GM12878 (cell line): ENCODE data around the gene MFSD8. TPM values are rescaled to one million over a fixed set of nuclear protein-coding genes. Genes with fewer than 3 reads are reported as not detected.

ENCODE experiments used
- ATAC-seq: fragments of 200-7000 bp; cut with Tn5 transposase; 3 replicates; pipeline ENCODE4 v1.9.1; 2020; ENCODE audit warnings: mild to moderate bottlenecking, moderate library complexity
- BruUV-seq: library from RNA; stranded (reverse); fragments of 400-500 nt; replicated peaks from 2 replicates; lab custom pipeline; 2021; lab: Mats Ljungman, UMichigan
- CTCF ChIA-PET: fragments of 300-600 bp; sonication (Branson Sonifier 250); formaldehyde crosslinking; extraction: SDS; loops from one replicate; lab custom pipeline; 2021; ENCODE audit warnings: inconsistent platforms; lab: Yijun Ruan, JAX
- POLR2A ChIA-PET: fragments of 350-600 bp; formaldehyde crosslinking; extraction: SDS; loops from one replicate; lab custom pipeline; 2021; ENCODE audit warnings: inconsistent platforms; lab: Charles Lee
- RAD21 ChIA-PET: fragments of 300-600 bp; sonication (Branson Sonifier 250); formaldehyde crosslinking; loops from one replicate; lab custom pipeline; 2023; ENCODE audit warnings: antibody characterized with exemption; ENCODE audit not compliant: unreplicated experiment; lab: Charles Lee
- SMC1A ChIA-PET: fragments of 300-600 bp; sonication (Branson Sonifier 250); formaldehyde crosslinking; loops from one replicate; lab custom pipeline; 2023; ENCODE audit not compliant: unreplicated experiment, uncharacterized antibody; lab: Charles Lee
- DNase-seq: peaks from one replicate; pipeline ENCODE4 v3.0.0-alpha.2; 2011; ENCODE audit warnings: low read depth, low spot score
- FAIRE-seq: peaks from 3 replicates; lab custom pipeline; 2011; peaks lifted over from hg19 to GRCh38; lab: Jason Lieb, UNC
- H2AFZ ChIP-seq: 2 replicates; pipeline ENCODE4 v1.6.0; 2011; ENCODE audit warnings: low read depth, low read length, control low read depth; ENCODE audit not compliant: control insufficient read depth
- H3K27ac ChIP-seq: 2 replicates; pipeline ENCODE4 v1.5.1; 2011; ENCODE audit warnings: control low read depth; ENCODE audit not compliant: control insufficient read depth, insufficient read depth
- H3K27me3 ChIP-seq, 2 experiments: replicated peaks in 1 of 2; 2 replicates each; pipeline versions ENCODE4 v1.6.0 to v1.6.1; 2011; ENCODE audit warnings: low read length in 1 of 2; ENCODE audit not compliant: control insufficient read depth in 2 of 2, insufficient read depth in 2 of 2
- H3K36me3 ChIP-seq, 2 experiments: 2 replicates each; pipeline ENCODE4 v1.5.1; 2011; ENCODE audit warnings: low read length in 1 of 2; ENCODE audit not compliant: control insufficient read depth in 2 of 2, insufficient read depth in 2 of 2
- H3K4me1 ChIP-seq: 2 replicates; pipeline ENCODE4 v1.6.1; 2011; ENCODE audit warnings: mild to moderate bottlenecking, low read length, moderate library complexity, mixed read lengths; ENCODE audit not compliant: control insufficient read depth, insufficient read depth
- H3K4me2 ChIP-seq: 2 replicates; pipeline ENCODE4 v1.6.0; 2011; ENCODE audit warnings: control low read depth; ENCODE audit not compliant: control insufficient read depth, insufficient read depth
- H3K4me3 ChIP-seq: fragments of 200-600 bp; sonication (generic); 2 replicates; pipeline ENCODE4 v1.5.1; 2016
- H3K79me2 ChIP-seq: 2 replicates; pipeline ENCODE4 v1.6.0; 2011; ENCODE audit warnings: low read length; ENCODE audit not compliant: control insufficient read depth, insufficient read depth
- H3K9ac ChIP-seq: 2 replicates; pipeline ENCODE4 v1.8.0; 2011; ENCODE audit warnings: low read length, control low read depth, mixed read lengths; ENCODE audit not compliant: control insufficient read depth, insufficient read depth
- H3K9me3 ChIP-seq: replicated peaks from 3 replicates; pipeline ENCODE4 v1.5.1; 2011; ENCODE audit warnings: mild to moderate bottlenecking, low read length; ENCODE audit not compliant: control insufficient read depth, insufficient read depth
- H4K20me1 ChIP-seq: 2 replicates; pipeline ENCODE4 v1.6.0; 2011; ENCODE audit not compliant: control insufficient read depth, insufficient read depth
- CHD4 ChIP-seq: fragments of 200-600 bp; sonication (generic); IDR thresholded peaks from 2 replicates; pipeline ENCODE4 v1.6.1; 2016; ENCODE audit warnings: mild to moderate bottlenecking
- NFIC ChIP-seq: IDR thresholded peaks from 2 replicates; pipeline ENCODE4 v1.6.1; 2012; ENCODE audit warnings: low read depth, mild to moderate bottlenecking, inconsistent platforms, low read length, moderate library complexity
- NR2C2 ChIP-seq: IDR thresholded peaks from 2 replicates; pipeline ENCODE4 v1.6.1; 2011; ENCODE audit warnings: borderline replicate concordance, low read depth; ENCODE audit not compliant: control insufficient read depth, insufficient read length
- RB1 ChIP-seq: fragments of 450-650 bp; formaldehyde crosslinking; IDR thresholded peaks from 2 replicates; pipeline ENCODE4 v1.6.1; 2017; ENCODE audit warnings: mild to moderate bottlenecking, borderline replicate concordance
- TAF1 ChIP-seq: IDR thresholded peaks from 2 replicates; pipeline ENCODE4 v1.6.1; 2011; ENCODE audit warnings: mild to moderate bottlenecking, low read depth, low read length, borderline replicate concordance
- WGBS: methylation state at CpG from one replicate; pipeline ENCODE4 v1.1.6; 2016; ENCODE audit warnings: low lambda C conversion rate; ENCODE audit not compliant: insufficient replicate concordance, insufficient coverage; ENCODE audit errors: missing lambda C conversion rate; 5-methylcytosine and 5-hydroxymethylcytosine counted together
- in situ Hi-C: fragments of 300-500 bp; cut with MboI; formaldehyde crosslinking; loops from 9 replicates; pipeline ENCODE4 v1.14.3; 2018; ENCODE audit warnings: mixed read lengths
- intact Hi-C: fragments of 100-400 bp; cut with micrococcal nuclease; formaldehyde crosslinking; loops from one replicate; pipeline ENCODE4 v1.14.2; 2022; ENCODE audit not compliant: unreplicated experiment
- polyA plus RNA-seq, 11 experiments: library from polyadenylated mRNA; depleted of rRNA in 4 of 11; unstranded in 6 of 11; stranded (reverse) in 5 of 11; fragments of >200 nt; fragmentation: Nextera tagmentation in 4 of 11; fragmentation: Illumina TruSeq in 1 of 11; extraction: Ambion mirVana in 4 of 11; extraction: Trizol in 1 of 11; gene quantifications; 1 replicate in 1 of 11; 2 replicates in 10 of 11; pipeline versions ENCODE4 v1.2.1 to v1.2.3, GENCODE V29; 2011 to 2016; ENCODE audit warnings: inconsistent platforms in 2 of 11, missing spikeins in 2 of 11, low read depth in 1 of 11
- total RNA-seq, 4 experiments: library from RNA; depleted of rRNA in 3 of 4; stranded (reverse); fragments of >200 nt in 3 of 4; fragmentation: Illumina TruSeq in 1 of 4; extraction: Trizol in 1 of 4; gene quantifications; 2 replicates each; pipeline versions ENCODE4 v1.2.1 to v1.2.3, GENCODE V29; 2013 to 2021
- TF ChIP-seq, protein P1 (sequence below): IDR thresholded peaks from 2 replicates; pipeline ENCODE4 v1.6.1; 2012; ENCODE audit warnings: mild to moderate bottlenecking, low read depth, low read length

The MFSD8 gene
- total and polyA plus RNA-seq, 10 of the 15 experiments (the other 5 are each of a cell fraction or from before 2014, with no cell fraction given) = 12.7 to 29.9 (median 18.4) TPM

GRCh38 chr4:127917151-127917550, 47.8 kb downstream of the MFSD8 start (continued):
- TF ChIP-seq, protein P1, sequence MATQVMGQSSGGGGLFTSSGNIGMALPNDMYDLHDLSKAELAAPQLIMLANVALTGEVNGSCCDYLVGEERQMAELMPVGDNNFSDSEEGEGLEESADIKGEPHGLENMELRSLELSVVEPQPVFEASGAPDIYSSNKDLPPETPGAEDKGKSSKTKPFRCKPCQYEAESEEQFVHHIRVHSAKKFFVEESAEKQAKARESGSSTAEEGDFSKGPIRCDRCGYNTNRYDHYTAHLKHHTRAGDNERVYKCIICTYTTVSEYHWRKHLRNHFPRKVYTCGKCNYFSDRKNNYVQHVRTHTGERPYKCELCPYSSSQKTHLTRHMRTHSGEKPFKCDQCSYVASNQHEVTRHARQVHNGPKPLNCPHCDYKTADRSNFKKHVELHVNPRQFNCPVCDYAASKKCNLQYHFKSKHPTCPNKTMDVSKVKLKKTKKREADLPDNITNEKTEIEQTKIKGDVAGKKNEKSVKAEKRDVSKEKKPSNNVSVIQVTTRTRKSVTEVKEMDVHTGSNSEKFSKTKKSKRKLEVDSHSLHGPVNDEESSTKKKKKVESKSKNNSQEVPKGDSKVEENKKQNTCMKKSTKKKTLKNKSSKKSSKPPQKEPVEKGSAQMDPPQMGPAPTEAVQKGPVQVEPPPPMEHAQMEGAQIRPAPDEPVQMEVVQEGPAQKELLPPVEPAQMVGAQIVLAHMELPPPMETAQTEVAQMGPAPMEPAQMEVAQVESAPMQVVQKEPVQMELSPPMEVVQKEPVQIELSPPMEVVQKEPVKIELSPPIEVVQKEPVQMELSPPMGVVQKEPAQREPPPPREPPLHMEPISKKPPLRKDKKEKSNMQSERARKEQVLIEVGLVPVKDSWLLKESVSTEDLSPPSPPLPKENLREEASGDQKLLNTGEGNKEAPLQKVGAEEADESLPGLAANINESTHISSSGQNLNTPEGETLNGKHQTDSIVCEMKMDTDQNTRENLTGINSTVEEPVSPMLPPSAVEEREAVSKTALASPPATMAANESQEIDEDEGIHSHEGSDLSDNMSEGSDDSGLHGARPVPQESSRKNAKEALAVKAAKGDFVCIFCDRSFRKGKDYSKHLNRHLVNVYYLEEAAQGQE = no peak
- TF ChIP-seq CHD4 = no peak
- TF ChIP-seq TAF1 = no peak
- no peak for TF ChIP-seq RB1
- no peak for TF ChIP-seq NFIC

- in situ Hi-C loops = no loop called here
- FAIRE-seq (no peak), DNase-seq (no peak), ATAC-seq (no peak)
- WGBS = 86% methylated on average over 3 of the region's 3 CpGs
- H3K27me3 ChIP-seq = no peaks in the 10 kb centered on the region
- no peaks in the 10 kb centered on the region for H4K20me1 ChIP-seq
- H3K27ac ChIP-seq = no peak overlapping the region
- no peak overlapping the region for H2AFZ ChIP-seq
- ChIA-PET SMC1A (interaction anchor here (1.2 to 1.4 kb wide), 4 partner anchors 9 to 32 kb away, joined by 3 to 5 read pairs (median 4); no protein-coding TSS in a partner anchor), RAD21 (no interaction called here), CTCF (interaction anchor here (0.5 to 2.1 kb wide), 3 partner anchors 25 to 310 kb away, joined by 3 to 6 read pairs (median 3); partner anchors contain the start of genes ABHD18 and MFSD8), POLR2A (interaction anchor here (1.7 kb wide), 1 partner anchor 29 kb away, joined by 4 read pairs; no protein-coding TSS in a partner anchor)
- H3K79me2 ChIP-seq = no peaks in the 10 kb centered on the region
- H3K9ac ChIP-seq = no peak overlapping the region
- intact Hi-C loops = no loop called here
- peaks cover 0 to 8% of the 10 kb centered on the region in 2 experiments; a peak in 2 of 4 replicates for H3K36me3 ChIP-seq
- H3K4me1 ChIP-seq = no peaks in the 10 kb centered on the region
- TF ChIP-seq NR2C2 = no peak
- no peak overlapping the region for H3K4me3 ChIP-seq
- no peak overlapping the region for H3K4me2 ChIP-seq
- no peaks in the 10 kb centered on the region for H3K9me3 ChIP-seq
- no TSS peak for BruUV-seq
Observed at GRCh38 chr4:127916512-127916911, 48.5 kb downstream of the MFSD8 start.
